Esophagus muscularis mucosa (tissue), 4 donors: Measurements from ENCODE around the gene AKAP13.

ENCODE experiments used
- EP300 ChIP-seq: sonication (generic); formaldehyde crosslinking; IDR thresholded peaks from one replicate; pipeline ENCODE4 v1.6.1; 2017; ENCODE audit warnings: antibody characterized with exemption
- POLR2AphosphoS5 ChIP-seq, 2 donors: sonication (generic); formaldehyde crosslinking; IDR thresholded peaks; one replicate each; pipeline ENCODE4 v1.6.1; 2017; ENCODE audit warnings: antibody characterized with exemption in 2 of 2
- TF ChIP-seq, protein P1 (sequence below), 3 experiments: fragments of 200-600 bp in 2 of 3; fragments of 450-650 bp in 1 of 3; sonication (generic) in 2 of 3; IDR thresholded peaks; one replicate each; pipeline ENCODE4 v1.5.1; 2017 to 2019; ENCODE audit warnings: antibody characterized with exemption in 3 of 3, mild to moderate bottlenecking in 2 of 3, moderate library complexity in 1 of 3

DNA sequence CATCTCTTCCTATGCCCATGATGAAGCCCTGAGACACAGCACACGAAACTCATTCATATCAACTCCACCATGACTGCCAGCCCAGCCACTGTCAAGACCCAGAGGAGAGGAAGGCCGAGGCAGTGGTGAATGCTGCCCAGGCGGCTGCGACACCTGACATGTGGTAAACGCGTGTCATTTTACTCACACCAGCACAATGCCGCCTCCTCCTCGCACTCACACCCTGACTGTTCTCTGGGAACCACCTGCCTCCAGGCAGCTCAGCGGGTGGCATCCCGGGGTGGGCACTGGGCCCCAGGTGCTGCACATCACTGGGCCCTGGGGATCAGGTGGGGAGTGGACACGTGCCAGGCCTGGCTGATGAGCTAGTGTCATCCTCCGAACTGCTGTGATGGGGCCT, 392.8 kb downstream of the AKAP13 start:
- TF ChIP-seq, protein P1, sequence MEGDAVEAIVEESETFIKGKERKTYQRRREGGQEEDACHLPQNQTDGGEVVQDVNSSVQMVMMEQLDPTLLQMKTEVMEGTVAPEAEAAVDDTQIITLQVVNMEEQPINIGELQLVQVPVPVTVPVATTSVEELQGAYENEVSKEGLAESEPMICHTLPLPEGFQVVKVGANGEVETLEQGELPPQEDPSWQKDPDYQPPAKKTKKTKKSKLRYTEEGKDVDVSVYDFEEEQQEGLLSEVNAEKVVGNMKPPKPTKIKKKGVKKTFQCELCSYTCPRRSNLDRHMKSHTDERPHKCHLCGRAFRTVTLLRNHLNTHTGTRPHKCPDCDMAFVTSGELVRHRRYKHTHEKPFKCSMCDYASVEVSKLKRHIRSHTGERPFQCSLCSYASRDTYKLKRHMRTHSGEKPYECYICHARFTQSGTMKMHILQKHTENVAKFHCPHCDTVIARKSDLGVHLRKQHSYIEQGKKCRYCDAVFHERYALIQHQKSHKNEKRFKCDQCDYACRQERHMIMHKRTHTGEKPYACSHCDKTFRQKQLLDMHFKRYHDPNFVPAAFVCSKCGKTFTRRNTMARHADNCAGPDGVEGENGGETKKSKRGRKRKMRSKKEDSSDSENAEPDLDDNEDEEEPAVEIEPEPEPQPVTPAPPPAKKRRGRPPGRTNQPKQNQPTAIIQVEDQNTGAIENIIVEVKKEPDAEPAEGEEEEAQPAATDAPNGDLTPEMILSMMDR (IDR thresholded peaks at IDR 0.05): no peak
- TF ChIP-seq EP300 (no peak), POLR2AphosphoS5 (IDR thresholded peaks at IDR 0.05) (no peak)
